Keratinocyte (primary cell): Measurements from ENCODE around the gene F2RL2. TPM values are rescaled to one million over a fixed set of nuclear protein-coding genes. Genes with fewer than 3 reads are reported as not detected.

Experiments used
- DNase-seq: peaks from one replicate; pipeline ENCODE4 v3.0.0-alpha.2; 2011; ENCODE audit warnings: low read depth, missing footprints, low spot score
- FAIRE-seq: peaks from 2 replicates; lab custom pipeline; 2011; peaks lifted over from hg19 to GRCh38; lab: Jason Lieb, UNC
- H2AFZ ChIP-seq: 2 replicates; pipeline ENCODE4 v1.6.0; 2012; ENCODE audit warnings: low read length, control low read depth, inconsistent platforms; ENCODE audit not compliant: control insufficient read depth
- H3K27ac ChIP-seq: 2 replicates; pipeline ENCODE4 v1.5.1; 2011; ENCODE audit warnings: low read length; ENCODE audit not compliant: control insufficient read depth, insufficient read depth
- H3K27me3 ChIP-seq: 3 replicates; pipeline ENCODE4 v1.6.0; 2011; ENCODE audit warnings: low read length; ENCODE audit not compliant: control insufficient read depth, insufficient read depth; ENCODE audit errors: extremely low read depth
- H3K36me3 ChIP-seq, 2 experiments: 2 replicates in 1 of 2; 3 replicates in 1 of 2; pipeline ENCODE4 v1.5.1; 2011; ENCODE audit warnings: low read length in 2 of 2, mild to moderate bottlenecking in 1 of 2; ENCODE audit not compliant: control insufficient read depth in 2 of 2, insufficient read depth in 2 of 2; ENCODE audit errors: extremely low read depth in 1 of 2
- H3K4me1 ChIP-seq: 3 replicates; pipeline ENCODE4 v1.5.1; 2011; ENCODE audit warnings: low read length; ENCODE audit not compliant: control insufficient read depth, insufficient read depth; ENCODE audit errors: extremely low read depth
- H3K4me2 ChIP-seq: 3 replicates; pipeline ENCODE4 v1.6.0; 2011; ENCODE audit warnings: low read depth, low read length; ENCODE audit not compliant: control insufficient read depth, insufficient read depth; ENCODE audit errors: extremely low read depth
- H3K4me3 ChIP-seq, 3 experiments: fragments of 200-600 bp in 1 of 3; sonication (generic) in 1 of 3; 2 replicates in 2 of 3; 3 replicates in 1 of 3; pipeline ENCODE4 v1.5.1; 2011 to 2016; ENCODE audit warnings: low read length in 3 of 3, mild to moderate bottlenecking in 3 of 3, control low read depth in 2 of 3, inconsistent platforms in 1 of 3, low read depth in 1 of 3, mixed read lengths in 1 of 3, mixed run types in 1 of 3, moderate library complexity in 1 of 3; ENCODE audit not compliant: control insufficient read depth in 2 of 3, insufficient read depth in 2 of 3; ENCODE audit errors: extremely low read depth in 1 of 3
- H3K79me2 ChIP-seq: 2 replicates; pipeline ENCODE4 v1.6.0; 2012; ENCODE audit warnings: low read length; ENCODE audit not compliant: control insufficient read depth, insufficient read depth
- H3K9ac ChIP-seq: 3 replicates; pipeline ENCODE4 v1.6.0; 2011; ENCODE audit warnings: low read length; ENCODE audit not compliant: control insufficient read depth, insufficient read depth; ENCODE audit errors: extremely low read depth
- H3K9me1 ChIP-seq: 3 replicates; pipeline ENCODE4 v1.6.0; 2011; ENCODE audit warnings: low read length; ENCODE audit not compliant: control insufficient read depth, insufficient read depth; ENCODE audit errors: extremely low read depth
- H3K9me3 ChIP-seq: 2 replicates; pipeline ENCODE4 v1.5.1; 2012; ENCODE audit warnings: low read depth, low read length; ENCODE audit not compliant: control insufficient read depth
- H4K20me1 ChIP-seq: 3 replicates; pipeline ENCODE4 v1.6.0; 2011; ENCODE audit warnings: low read length; ENCODE audit not compliant: control insufficient read depth, insufficient read depth; ENCODE audit errors: extremely low read depth
- EZH2 ChIP-seq: IDR thresholded peaks from one replicate; pipeline ENCODE4 v1.6.1; 2012; ENCODE audit warnings: inconsistent platforms, mild to moderate bottlenecking, low read length, moderate library complexity
- dilution Hi-C: fragments of 300-500 bp; cut with MboI; formaldehyde crosslinking; loops from one replicate; pipeline ENCODE4 v1.7.0; 2020; ENCODE audit warnings: low sequenced_read_pairs; ENCODE audit not compliant: extremely low pct_ligation_motif_present
- polyA plus RNA-seq, 5 experiments: library from polyadenylated mRNA; depleted of rRNA in 3 of 5; stranded (reverse) in 3 of 5; stranded (forward) in 1 of 5; unstranded in 1 of 5; fragments of >200 nt; gene quantifications; 1 replicate in 1 of 5; 2 replicates in 3 of 5; 3 replicates in 1 of 5; pipeline versions ENCODE4 v1.2.1 to v1.2.3, GENCODE V29; 2011 to 2012; ENCODE audit warnings: missing spikeins in 2 of 5, low read depth in 1 of 5, low replicate concordance in 1 of 5
- TF ChIP-seq, protein P1 (sequence below), 3 experiments: IDR thresholded peaks in 1 of 3; conservative IDR thresholded peaks in 1 of 3; optimal IDR thresholded peaks in 1 of 3; 2 replicates in 2 of 3; 3 replicates in 1 of 3; pipeline versions ENCODE3 to v1.5.1; 2011; ENCODE audit warnings: low read length in 3 of 3, mild to moderate bottlenecking in 3 of 3, moderate library complexity in 2 of 3, control low read depth in 1 of 3, inconsistent platforms in 1 of 3; ENCODE audit not compliant: insufficient read depth in 2 of 3; ENCODE audit errors: extremely low read depth in 1 of 3

The F2RL2 gene
- polyA plus RNA-seq, 1 donor (not counting 4 experiments of a cell fraction or from before 2014, with no cell fraction given): not detected

DNA sequence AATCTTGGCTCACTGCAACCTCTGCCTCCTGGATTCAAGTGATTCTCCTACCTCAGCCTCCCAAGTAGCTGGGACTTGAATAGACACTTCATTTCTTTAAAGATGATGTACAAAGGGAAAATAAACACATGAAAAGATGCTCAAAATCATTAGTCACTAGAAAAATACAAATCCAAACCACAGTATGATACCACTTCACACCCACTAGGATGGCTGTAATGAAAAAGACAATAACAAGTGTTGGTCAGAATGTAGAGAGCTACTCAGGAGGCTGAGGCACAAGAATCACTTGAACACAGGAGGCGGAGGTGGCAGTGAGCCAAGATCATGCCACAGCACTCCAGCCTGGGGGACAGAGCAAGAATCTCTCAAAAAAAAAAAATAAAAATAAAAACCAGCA, 13.0 kb downstream of the F2RL2 start:
- DNase-seq (no peak), FAIRE-seq (no peak)
- H3K9me3 ChIP-seq: no peaks in the 10 kb centered on the region
- no peaks in the 10 kb centered on the region for H3K9me1 ChIP-seq
- dilution Hi-C loops: no loop called here
- no peak overlapping the region for H3K4me2 ChIP-seq
- H4K20me1 ChIP-seq: no peaks in the 10 kb centered on the region
- H3K9ac ChIP-seq: no peak overlapping the region
- no peaks in the 10 kb centered on the region for H3K79me2 ChIP-seq
- H3K36me3 ChIP-seq: no peaks in the 10 kb centered on the region
- TF ChIP-seq, protein P1, sequence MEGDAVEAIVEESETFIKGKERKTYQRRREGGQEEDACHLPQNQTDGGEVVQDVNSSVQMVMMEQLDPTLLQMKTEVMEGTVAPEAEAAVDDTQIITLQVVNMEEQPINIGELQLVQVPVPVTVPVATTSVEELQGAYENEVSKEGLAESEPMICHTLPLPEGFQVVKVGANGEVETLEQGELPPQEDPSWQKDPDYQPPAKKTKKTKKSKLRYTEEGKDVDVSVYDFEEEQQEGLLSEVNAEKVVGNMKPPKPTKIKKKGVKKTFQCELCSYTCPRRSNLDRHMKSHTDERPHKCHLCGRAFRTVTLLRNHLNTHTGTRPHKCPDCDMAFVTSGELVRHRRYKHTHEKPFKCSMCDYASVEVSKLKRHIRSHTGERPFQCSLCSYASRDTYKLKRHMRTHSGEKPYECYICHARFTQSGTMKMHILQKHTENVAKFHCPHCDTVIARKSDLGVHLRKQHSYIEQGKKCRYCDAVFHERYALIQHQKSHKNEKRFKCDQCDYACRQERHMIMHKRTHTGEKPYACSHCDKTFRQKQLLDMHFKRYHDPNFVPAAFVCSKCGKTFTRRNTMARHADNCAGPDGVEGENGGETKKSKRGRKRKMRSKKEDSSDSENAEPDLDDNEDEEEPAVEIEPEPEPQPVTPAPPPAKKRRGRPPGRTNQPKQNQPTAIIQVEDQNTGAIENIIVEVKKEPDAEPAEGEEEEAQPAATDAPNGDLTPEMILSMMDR (optimal IDR thresholded peaks at IDR 0.05 in 1 of 3, IDR thresholded peaks at IDR 0.05 in 1 of 3, conservative IDR thresholded peaks at IDR 0.05 in 1 of 3; ENCODE audit: extremely low read depth in 1 of 3, insufficient read depth in 2 of 3, low read length in 3 of 3): no peak
- TF ChIP-seq EZH2: no peak
- H3K4me3 ChIP-seq: no peak overlapping the region
- no peaks in the 10 kb centered on the region for H3K4me1 ChIP-seq
- H3K27ac ChIP-seq: no peak overlapping the region
- H3K27me3 ChIP-seq: no peaks in the 10 kb centered on the region
- H2AFZ ChIP-seq: no peak overlapping the region

DNA sequence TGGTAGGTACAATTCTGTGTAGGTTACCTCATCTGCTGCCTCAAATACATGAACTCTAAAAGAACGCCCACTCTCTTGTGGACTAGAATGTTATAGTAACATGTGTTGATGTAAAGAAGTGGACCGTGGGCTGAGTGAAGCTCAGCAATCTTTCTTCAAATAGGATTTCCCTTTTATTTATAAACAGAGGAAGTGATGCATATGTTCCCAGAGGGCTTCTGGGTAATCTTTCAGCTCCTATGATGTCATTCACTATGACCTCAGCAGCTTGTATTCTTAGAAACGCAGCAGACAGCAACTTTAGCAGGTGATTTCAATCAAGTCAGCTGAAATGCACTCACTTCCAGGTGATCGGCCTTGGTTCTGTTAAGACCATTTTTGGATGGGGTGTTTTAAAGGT, 14.4 kb downstream of the F2RL2 start:
- TF ChIP-seq, protein P1 (optimal IDR thresholded peaks at IDR 0.05 in 1 of 3, IDR thresholded peaks at IDR 0.05 in 1 of 3, conservative IDR thresholded peaks at IDR 0.05 in 1 of 3; ENCODE audit: extremely low read depth in 1 of 3, insufficient read depth in 2 of 3, low read length in 3 of 3): no peak
- no peak for TF ChIP-seq EZH2
- H3K27me3 ChIP-seq: no peaks in the 10 kb centered on the region
- no peaks in the 10 kb centered on the region for H3K79me2 ChIP-seq
- no peak overlapping the region for H3K4me2 ChIP-seq
- H3K27ac ChIP-seq: no peak overlapping the region
- no peaks in the 10 kb centered on the region for H4K20me1 ChIP-seq
- dilution Hi-C loops: no loop called here
- no peaks in the 10 kb centered on the region for H3K4me1 ChIP-seq
- H3K9ac ChIP-seq: no peak overlapping the region
- H3K36me3 ChIP-seq: no peaks in the 10 kb centered on the region
- no peak overlapping the region for H3K4me3 ChIP-seq
- H3K9me1 ChIP-seq: no peaks in the 10 kb centered on the region
- FAIRE-seq (no peak), DNase-seq (no peak)
- H2AFZ ChIP-seq: no peak overlapping the region
- H3K9me3 ChIP-seq: no peaks in the 10 kb centered on the region
